ENCODE results near the gene PLG. TPM values are rescaled to one million over a fixed set of nuclear protein-coding genes. Genes with fewer than 3 reads are reported as not detected.
"Not testable (repeated sequence)": the region's sequence is repeated elsewhere in the genome, so short reads cannot be mapped to it uniquely, and the experiment has no call there.

The PLG gene
- total RNA-seq, 1 donor from 2014 or later = 1.9 TPM

DNA sequence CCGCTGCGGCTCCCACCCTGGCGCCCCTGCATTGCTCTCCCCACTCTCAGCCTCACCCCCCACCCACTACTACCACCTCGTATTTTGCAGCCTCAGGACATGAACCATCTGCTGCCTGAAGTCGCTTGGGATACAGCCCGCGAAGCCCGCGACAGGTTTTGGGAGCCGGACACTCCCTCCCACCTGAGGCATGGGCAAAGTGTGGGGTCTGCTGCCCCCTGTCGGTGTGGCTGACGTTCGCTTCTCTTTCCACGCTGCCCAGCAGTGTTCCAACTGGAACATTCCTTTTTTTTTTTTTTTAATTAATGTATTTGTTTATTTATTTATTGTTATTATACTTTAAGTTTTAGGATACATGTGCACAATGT, 22.7 kb upstream of the PLG start:
- H3K4me1 Mint-ChIP-seq (ENCODE audit: low read depth) = no peaks in the 10 kb centered on the region
- peak overlapping the region; percentile 33 for H3K27ac Mint-ChIP-seq
- peak overlapping the region; percentile 75 for H3K4me3 Mint-ChIP-seq (ENCODE audit: low read depth)
- DNase-seq (ENCODE audit: low spot score, unreplicated experiment) = peak; percentile 70
- peaks cover 14% of the 10 kb centered on the region for H3K27me3 Mint-ChIP-seq
- H3K36me3 Mint-ChIP-seq (ENCODE audit: insufficient read depth) = no peaks in the 10 kb centered on the region
- H3K9me3 Mint-ChIP-seq (ENCODE audit: low read depth) = no peaks in the 10 kb centered on the region
- peak; percentile 74 for TF ChIP-seq CTCF (IDR thresholded peaks at IDR 0.05; ENCODE audit: unreplicated experiment)

DNA sequence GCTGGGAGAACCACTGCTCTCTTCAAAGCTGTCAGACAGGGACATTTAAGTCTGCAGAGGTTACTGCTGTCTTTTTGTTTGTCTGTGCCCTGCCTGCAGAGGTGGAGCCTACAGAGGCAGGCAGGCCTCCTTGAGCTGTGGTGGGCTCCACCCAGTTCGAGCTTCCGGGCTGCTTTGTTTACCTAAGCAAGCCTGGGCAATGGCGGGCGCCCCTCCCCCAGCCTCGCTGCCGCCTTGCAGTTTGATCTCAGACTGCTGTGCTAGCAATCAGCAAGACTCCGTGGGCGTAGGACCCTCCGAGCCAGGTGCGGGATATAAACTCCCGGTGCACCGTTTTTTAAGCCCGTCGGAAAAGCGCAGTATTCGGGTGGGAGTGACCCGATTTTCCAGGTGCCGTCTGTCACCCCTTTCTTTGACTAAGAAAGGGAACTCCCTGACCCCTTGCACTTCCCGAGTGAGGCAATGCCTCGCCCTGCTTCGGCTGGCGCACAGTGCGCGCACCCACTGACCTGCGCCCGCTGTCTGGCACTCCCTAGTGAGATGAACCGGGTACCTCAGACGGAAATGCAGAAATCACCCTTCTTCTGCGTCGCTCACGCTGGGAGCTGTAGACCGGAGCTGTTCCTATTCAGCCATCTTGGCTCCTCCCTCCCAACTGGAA, 16.8 kb upstream of the PLG start:
- not testable (repeated sequence) for H3K9me3 Mint-ChIP-seq (ENCODE audit: low read depth)

GRCh38 chr6:160685762-160686450, 16.1 kb upstream of the PLG start:
- Mint-ChIP-seq H3K36me3 (ENCODE audit: insufficient read depth) (no peaks in the 10 kb centered on the region), H3K4me1 (ENCODE audit: low read depth) (no peaks in the 10 kb centered on the region), H3K27ac (no peak overlapping the region), H3K4me3 (ENCODE audit: low read depth) (no peak overlapping the region), H3K9me3 (ENCODE audit: low read depth) (peaks cover 5% of the 10 kb centered on the region), H3K27me3 (no peaks in the 10 kb centered on the region)
- DNase-seq (ENCODE audit: low spot score, unreplicated experiment) = no peak
- no peak for TF ChIP-seq CTCF (IDR thresholded peaks at IDR 0.05; ENCODE audit: unreplicated experiment)

More for the DNA sequence above, 16.8 kb upstream of the PLG start:
- DNase-seq (ENCODE audit: low spot score, unreplicated experiment); H3K36me3 Mint-ChIP-seq (ENCODE audit: insufficient read depth); H3K4me3 Mint-ChIP-seq (ENCODE audit: low read depth); H3K27ac Mint-ChIP-seq; H3K4me1 Mint-ChIP-seq (ENCODE audit: low read depth); H3K27me3 Mint-ChIP-seq: not testable (repeated sequence)

DNA sequence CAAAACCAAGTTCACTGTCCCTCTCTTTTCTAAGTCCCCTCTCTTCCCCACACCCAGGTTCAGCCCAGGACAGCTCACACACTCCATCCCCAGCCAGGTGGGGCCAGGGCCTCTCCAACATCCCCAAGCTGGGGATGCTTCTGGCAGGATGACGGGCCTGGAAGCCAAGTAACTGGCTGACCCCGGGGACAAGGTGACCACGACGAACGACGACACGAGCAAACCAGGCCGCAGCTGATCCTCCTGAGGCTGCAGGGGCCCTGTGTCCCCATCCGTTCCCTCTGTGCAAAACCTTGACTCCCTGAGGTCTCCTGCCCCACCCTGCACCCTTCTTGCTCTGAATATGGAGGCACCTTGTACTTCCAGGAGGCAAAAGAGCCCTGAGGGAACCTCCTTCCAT, 11.6 kb upstream of the PLG start:
- Mint-ChIP-seq H3K4me3 (ENCODE audit: low read depth) (no peak overlapping the region), H3K27me3 (no peaks in the 10 kb centered on the region), H3K9me3 (ENCODE audit: low read depth) (peaks cover 10% of the 10 kb centered on the region), H3K4me1 (ENCODE audit: low read depth) (no peaks in the 10 kb centered on the region), H3K27ac (no peak overlapping the region), H3K36me3 (ENCODE audit: insufficient read depth) (peaks cover 3% of the 10 kb centered on the region)
- TF ChIP-seq CTCF (IDR thresholded peaks at IDR 0.05; ENCODE audit: unreplicated experiment) = no peak
- no peak for DNase-seq (ENCODE audit: low spot score, unreplicated experiment)

GRCh38 chr6:160691617-160692016, 10.4 kb upstream of the PLG start:
- Mint-ChIP-seq H3K4me1 (ENCODE audit: low read depth) (no peaks in the 10 kb centered on the region), H3K27ac (no peak overlapping the region), H3K27me3 (no peaks in the 10 kb centered on the region), H3K9me3 (ENCODE audit: low read depth) (peaks cover 12% of the 10 kb centered on the region), H3K4me3 (ENCODE audit: low read depth) (no peak overlapping the region), H3K36me3 (ENCODE audit: insufficient read depth) (peaks cover 3% of the 10 kb centered on the region)
- no peak for DNase-seq (ENCODE audit: low spot score, unreplicated experiment)
- no peak for TF ChIP-seq CTCF (IDR thresholded peaks at IDR 0.05; ENCODE audit: unreplicated experiment)

All from progenitor cell of endocrine pancreas (in vitro differentiated cells).